SH-SY5Y (cell line): ENCODE measurements around the gene RNF40.

Source experiments
- GATA2 ChIP-seq: IDR thresholded peaks from 2 replicates; pipeline ENCODE4 v1.6.1; 2011; ENCODE audit warnings: mild to moderate bottlenecking, low read depth, low read length
- GATA3 ChIP-seq: IDR thresholded peaks from 2 replicates; pipeline ENCODE4 v1.6.1; 2011; ENCODE audit warnings: low read depth, mild to moderate bottlenecking, low read length, moderate library complexity

RNF40 gene

GRCh38 chr16:30766206-30766932 is 4.2 kb downstream of the RNF40 start:
- TF ChIP-seq GATA2: no peak
- TF ChIP-seq GATA3: no peak

GRCh38 chr16:30766933-30767284 is 4.8 kb downstream of the RNF40 start:
- TF ChIP-seq GATA3 (no peak), GATA2 (no peak)

GRCh38 chr16:30767767-30768465 is 5.8 kb downstream of the RNF40 start:
- TF ChIP-seq GATA2: no peak
- TF ChIP-seq GATA3: no peak

- TF ChIP-seq GATA2 (no peak), GATA3 (no peak)
Measured at GRCh38 chr16:30768583-30769181, 6.6 kb downstream of the RNF40 start.

- no peak for TF ChIP-seq GATA3
- no peak for TF ChIP-seq GATA2
Measured at GRCh38 chr16:30769379-30770089, 7.4 kb downstream of the RNF40 start.

GRCh38 chr16:30771726-30772125 is 9.6 kb downstream of the RNF40 start:
- TF ChIP-seq GATA3 (no peak), GATA2 (no peak)

GRCh38 chr16:30773826-30774225 is 11.7 kb downstream of the RNF40 start:
- no peak for TF ChIP-seq GATA2
- TF ChIP-seq GATA3: no peak

GRCh38 chr16:30774367-30775130 is 12.4 kb downstream of the RNF40 start:
- TF ChIP-seq GATA2 (no peak), GATA3 (no peak)

GRCh38 chr16:30775131-30775391 is 12.9 kb downstream of the RNF40 start:
- TF ChIP-seq GATA3: no peak
- no peak for TF ChIP-seq GATA2

- TF ChIP-seq GATA2: no peak
Measured at GRCh38 chr16:30775392-30776188, 13.5 kb downstream of the RNF40 start.

- TF ChIP-seq GATA2 (no peak), GATA3 (no peak)
Measured at GRCh38 chr16:30777591-30778297, 15.6 kb downstream of the RNF40 start.

GRCh38 chr16:30778549-30779244 is 16.6 kb downstream of the RNF40 start:
- no peak for TF ChIP-seq GATA2
- TF ChIP-seq GATA3: no peak

- TF ChIP-seq GATA2: no peak
- TF ChIP-seq GATA3: no peak
Measured at GRCh38 chr16:30779596-30779995, 17.5 kb downstream of the RNF40 start.
